HS-27A (cell line): ENCODE data around the gene CACTIN.

Experiments
- DNase-seq: peaks from one replicate; pipeline ENCODE4 v3.0.0-alpha.2; 2012; ENCODE audit warnings: low read depth, missing footprints

The CACTIN gene

DNA sequence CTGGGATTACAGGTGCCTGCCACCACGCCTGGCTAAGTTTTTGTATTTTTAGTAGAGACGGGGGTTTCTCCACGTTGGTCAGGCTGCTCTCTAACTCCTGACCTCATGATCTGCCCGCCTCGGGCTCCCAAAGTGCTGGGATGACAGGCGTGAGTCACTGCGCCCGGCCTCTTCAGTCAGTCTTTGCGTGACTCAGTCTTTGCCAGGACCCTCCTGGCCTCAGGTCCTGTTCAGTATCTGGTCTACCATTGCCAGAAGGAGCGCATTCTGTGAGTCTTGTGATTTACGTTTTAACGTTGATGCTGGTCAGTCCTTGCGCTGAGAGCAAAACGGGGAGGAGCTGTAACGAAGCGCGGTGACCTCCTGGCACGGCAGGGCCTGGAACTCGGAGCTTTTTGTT, 61.5 kb downstream of the CACTIN start:
- DNase-seq = no peak

- DNase-seq = no peak
These were observed 62.7 kb downstream of the CACTIN start for GRCh38 chr19:3563709-3564524.
